Heart left ventricle (tissue), 16 donors: ENCODE results near the gene RNF180. TPM values are rescaled to one million over a fixed set of nuclear protein-coding genes. Genes with fewer than 3 reads are reported as not detected.
A peak's percentile ranks its signal among the peaks of the same experiment; 100 is the strongest.

Experiments
- ATAC-seq, 4 donors: fragments of 200-7000 bp; cut with Tn5 transposase; one replicate each; pipeline ENCODE4 v1.9.1; 2020 to 2022; ENCODE audit warnings: moderate library complexity in 4 of 4, mild to moderate bottlenecking in 3 of 4, moderate number of reproducible peaks in 1 of 4
- DNase-seq, 5 donors: peaks; one replicate each; pipeline ENCODE4 v3.0.0-alpha.2; 2020
- H3K27ac ChIP-seq, 12 donors: fragments of 200-600 bp; sonication (generic) in 4 of 12; one replicate each; pipeline versions ENCODE4 v1.5.0 to v1.8.0; 2016 to 2022; ENCODE audit warnings: mild to moderate bottlenecking in 2 of 12
- H3K27me3 ChIP-seq, 9 donors: fragments of 200-600 bp; sonication (generic) in 2 of 9; one replicate each; pipeline versions ENCODE4 v1.5.1 to v1.8.0; 2016 to 2022; ENCODE audit warnings: mild to moderate bottlenecking in 3 of 9
- H3K36me3 ChIP-seq, 9 donors: fragments of 200-600 bp; sonication (generic) in 2 of 9; one replicate each; pipeline versions ENCODE4 v1.5.0 to v1.8.0; 2018 to 2022; ENCODE audit warnings: mild to moderate bottlenecking in 2 of 9
- H3K4me1 ChIP-seq, 12 donors: fragments of 200-600 bp; sonication (generic) in 4 of 12; one replicate each; pipeline versions ENCODE4 v1.5.0 to v1.8.0; 2016 to 2022; ENCODE audit warnings: mild to moderate bottlenecking in 3 of 12
- H3K4me3 ChIP-seq, 12 donors: fragments of 200-600 bp; sonication (generic) in 4 of 12; one replicate each; pipeline versions ENCODE4 v1.5.0 to v1.8.0; 2017 to 2022; ENCODE audit warnings: mild to moderate bottlenecking in 9 of 12, moderate library complexity in 4 of 12
- H3K9me3 ChIP-seq, 12 donors: fragments of 200-600 bp; sonication (generic) in 4 of 12; one replicate each; pipeline versions ENCODE4 v1.5.0 to v1.8.0; 2016 to 2022; ENCODE audit warnings: mild to moderate bottlenecking in 1 of 12
- POLR2A ChIP-seq, 2 donors: fragments of 450-650 bp; IDR thresholded peaks; one replicate each; pipeline ENCODE4 v1.6.1; 2017; ENCODE audit warnings: antibody characterized with exemption in 2 of 2, mild to moderate bottlenecking in 2 of 2, moderate library complexity in 2 of 2
- WGBS, 4 donors: extraction: QIAGEN DNeasy Blood & Tissue Kit in 2 of 4; methylation state at CpG; one replicate each; pipeline versions ENCODE4 v1.1.5 to v1.1.7; 2013 to 2018; 5-methylcytosine and 5-hydroxymethylcytosine counted together
- intact Hi-C, 10 donors: fragments of 100-400 bp; cut with DNase I; formaldehyde crosslinking; loops; one replicate each; pipeline versions ENCODE4 v1.11.1 to v1.14.2; 2022
- polyA plus RNA-seq, 2 donors: library from polyadenylated mRNA; stranded (reverse); fragments of 200-250 nt; gene quantifications; one replicate each; pipeline ENCODE4 v1.2.3, GENCODE V29; 2013
- total RNA-seq, 9 donors: library from RNA; depleted of rRNA in 2 of 9; stranded (reverse); fragments of >200 nt in 2 of 9; fragmentation: NEBNext Ultra II Directional in 3 of 9; extraction: Animal tissue kit (Norgen Biotek cat#: 25700) in 3 of 9; gene quantifications; one replicate each; pipeline versions ENCODE4 v1.1.0 to v1.2.4, GENCODE V29; 2016 to 2023
- TF ChIP-seq, protein P1 (sequence below), 12 donors: fragments of 200-600 bp; sonication (generic) in 4 of 12; IDR thresholded peaks; one replicate each; pipeline versions ENCODE4 v1.5.0 to v1.8.0; 2018 to 2022; ENCODE audit warnings: antibody characterized with exemption in 12 of 12, mild to moderate bottlenecking in 5 of 12
- donor health status: ischemic (EF 13 %, LVEDD 7.1; RV severe dilation, severe dysfunction).
- donor health status: healthy with polysubstance abuse.
- donor health status: DM: no; HTN: yes; CAD: no.
- donor health status: DM: no; HTN: no; CAD: no.
- donor health status: ischemic (EF 25% LVEDD 6.9; RV normal size, moderate dysfunction).
- donor health status: ischemic (EF 25% LVEDD 5.7; RV mildly dilated, moderate dysfunction).
- donor health status: healthy.
- donor health status: DM: yes; HTN: yes; CAD: no.
- donor health status: ischemic (EF 35%, LVEDD 5.7; RV mildly dilated, moderate dysfunction).
- donor health status: nonischemic (EF 11% LVEDD 7.7; RV severe dilation, severe dysfunction).
- donor health status: DM: yes; HTN: yes; CAD: no.
- donor health status: PGD.
- donor health status: ischemic (EF 29% LVEDD 5.4; RV normal size, mild dysfunction).
- donor health status: nonischemic (EF 23%, LVEDD 6.1; RV moderate dilation, normal function).

The RNF180 gene
- total and polyA plus RNA-seq, 11 donors: 2.1 to 20.4 (median 12.9) TPM

DNA sequence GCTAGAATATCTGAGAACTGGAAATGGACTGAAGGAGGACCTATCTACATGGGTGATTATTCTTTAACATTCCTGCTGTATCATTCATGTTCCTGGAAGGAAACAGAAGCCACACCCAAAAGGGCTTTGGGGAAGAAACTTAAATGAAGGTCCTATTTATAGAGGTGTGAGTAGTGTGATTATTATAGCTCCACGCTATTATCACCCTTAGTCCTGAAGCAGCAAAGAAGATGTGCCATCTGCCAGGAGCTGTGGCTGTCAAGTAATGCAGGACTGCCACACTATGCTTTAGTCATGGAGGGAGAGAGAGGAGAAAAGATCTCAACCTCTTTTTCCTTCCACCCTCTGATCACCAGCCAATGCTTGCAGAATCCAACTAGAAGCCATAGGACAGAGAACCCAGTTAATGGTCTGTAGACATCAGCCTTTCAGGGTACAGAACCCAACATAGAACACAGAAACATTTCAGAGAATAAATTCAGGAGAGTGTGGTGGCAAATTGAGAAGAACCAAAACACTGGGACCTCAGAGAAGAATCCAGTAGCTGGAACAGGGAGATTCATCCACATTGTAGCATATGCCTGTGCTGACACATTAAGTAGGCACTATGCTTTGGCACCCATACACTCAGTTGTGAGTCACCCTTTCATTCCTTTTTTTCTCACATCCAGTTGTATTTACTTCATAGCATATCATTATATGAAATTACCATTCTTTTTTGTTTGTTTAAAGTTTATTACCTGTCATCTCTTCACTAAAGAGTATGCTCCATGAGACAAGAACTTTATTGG is 21.0 kb upstream of the RNF180 start:
- Histone ChIP-seq H3K9me3 (no peaks in the 10 kb centered on the region), H3K27ac (no peak overlapping the region), H3K4me3 (no peak overlapping the region), H3K4me1 (peaks cover 0 to 24% (median 9%) of the 10 kb centered on the region in 12 donors), H3K36me3 (no peaks in the 10 kb centered on the region), H3K27me3 (no peaks in the 10 kb centered on the region)
- DNase-seq (no peak), ATAC-seq (peak in 3 of 4 donors; percentile 78 to 83 (median 80))
- intact Hi-C loops: loop anchor here in 9 of 10 donors (5.0 to 10.0 kb wide), 6 partner anchors 63 to 638 kb away; partner anchors contain the start of genes CWC27 (in 1 of the 9), RGS7BP (in 1 of the 9) and SREK1IP1 (in 1 of the 9)
- no peak for TF ChIP-seq POLR2A (IDR thresholded peaks at IDR 0.05)
- TF ChIP-seq, protein P1, sequence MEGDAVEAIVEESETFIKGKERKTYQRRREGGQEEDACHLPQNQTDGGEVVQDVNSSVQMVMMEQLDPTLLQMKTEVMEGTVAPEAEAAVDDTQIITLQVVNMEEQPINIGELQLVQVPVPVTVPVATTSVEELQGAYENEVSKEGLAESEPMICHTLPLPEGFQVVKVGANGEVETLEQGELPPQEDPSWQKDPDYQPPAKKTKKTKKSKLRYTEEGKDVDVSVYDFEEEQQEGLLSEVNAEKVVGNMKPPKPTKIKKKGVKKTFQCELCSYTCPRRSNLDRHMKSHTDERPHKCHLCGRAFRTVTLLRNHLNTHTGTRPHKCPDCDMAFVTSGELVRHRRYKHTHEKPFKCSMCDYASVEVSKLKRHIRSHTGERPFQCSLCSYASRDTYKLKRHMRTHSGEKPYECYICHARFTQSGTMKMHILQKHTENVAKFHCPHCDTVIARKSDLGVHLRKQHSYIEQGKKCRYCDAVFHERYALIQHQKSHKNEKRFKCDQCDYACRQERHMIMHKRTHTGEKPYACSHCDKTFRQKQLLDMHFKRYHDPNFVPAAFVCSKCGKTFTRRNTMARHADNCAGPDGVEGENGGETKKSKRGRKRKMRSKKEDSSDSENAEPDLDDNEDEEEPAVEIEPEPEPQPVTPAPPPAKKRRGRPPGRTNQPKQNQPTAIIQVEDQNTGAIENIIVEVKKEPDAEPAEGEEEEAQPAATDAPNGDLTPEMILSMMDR (IDR thresholded peaks at IDR 0.05): no peak
- 10 to 17% (median 16%) methylated on average over 1 of the region's 1 CpG for WGBS, 4 donors

GRCh38 chr5:64145216-64145895 is 20.3 kb upstream of the RNF180 start:
- H3K36me3 ChIP-seq: no peaks in the 10 kb centered on the region
- H3K9me3 ChIP-seq: no peaks in the 10 kb centered on the region
- WGBS, 4 donors: 42 to 62% (median 48%) methylated on average over 4 of the region's 4 CpGs
- no peak overlapping the region for H3K4me3 ChIP-seq
- peaks cover 0 to 24% (median 9%) of the 10 kb centered on the region in 12 donors for H3K4me1 ChIP-seq
- no peak for TF ChIP-seq POLR2A (IDR thresholded peaks at IDR 0.05)
- TF ChIP-seq, protein P1 (IDR thresholded peaks at IDR 0.05): no peak
- intact Hi-C loops: loop anchor here in 9 of 10 donors (5.0 to 10.0 kb wide), 6 partner anchors 62 to 637 kb away; partner anchors contain the start of genes CWC27 (in 1 of the 9), RGS7BP (in 1 of the 9) and SREK1IP1 (in 1 of the 9)
- H3K27me3 ChIP-seq: no peaks in the 10 kb centered on the region
- no peak for DNase-seq
- H3K27ac ChIP-seq: no peak overlapping the region
- ATAC-seq: no peak

DNA sequence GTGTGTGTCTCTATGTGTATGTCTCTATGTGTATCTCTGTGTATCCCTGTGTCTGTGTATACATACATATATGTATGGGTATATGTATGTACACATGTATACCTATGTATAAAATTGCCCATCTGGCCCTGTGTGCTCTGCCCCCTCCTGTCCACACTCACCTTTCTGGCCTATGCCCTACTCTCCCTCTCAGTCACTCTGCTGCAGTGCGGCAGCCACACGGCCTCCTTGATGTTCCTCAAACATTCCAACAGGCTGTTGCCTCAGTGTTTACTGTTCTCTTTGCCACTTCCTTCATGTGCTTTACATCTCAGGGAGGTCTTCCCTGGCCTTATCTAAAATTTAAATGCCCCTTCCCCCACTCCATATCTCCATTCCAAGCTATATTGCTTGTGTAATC is 18.3 kb upstream of the RNF180 start:
- intact Hi-C loops: loop anchor here in 9 of 10 donors (2.0 to 10.0 kb wide), 8 partner anchors 60 to 635 kb away; partner anchors contain the start of genes CWC27 (in 1 of the 9), RGS7BP (in 1 of the 9) and SREK1IP1 (in 1 of the 9)
- DNase-seq (no peak), ATAC-seq (no peak)
- Histone ChIP-seq H3K27me3 (no peaks in the 10 kb centered on the region), H3K4me1 (peaks cover 0 to 24% (median 9%) of the 10 kb centered on the region in 12 donors), H3K9me3 (no peaks in the 10 kb centered on the region), H3K27ac (no peak overlapping the region), H3K4me3 (no peak overlapping the region), H3K36me3 (no peaks in the 10 kb centered on the region)
- TF ChIP-seq, protein P1 (IDR thresholded peaks at IDR 0.05): no peak
- TF ChIP-seq POLR2A (IDR thresholded peaks at IDR 0.05): no peak
- 80 to 94% (median 89%) methylated on average over 2 of the region's 2 CpGs for WGBS, 4 donors
